ENCODE results near the gene P3H2.

GRCh38 chr3:189908646-189909045 is 212.1 kb downstream of the P3H2 start:
- no peak for TF ChIP-seq CTCF (IDR thresholded peaks at IDR 0.05; ENCODE audit: low read depth, low read length)
- TF ChIP-seq POLR2A (IDR thresholded peaks at IDR 0.05; ENCODE audit: extremely low read depth, insufficient read length): no peak
- TF ChIP-seq MYC (IDR thresholded peaks at IDR 0.05; ENCODE audit: low read depth, low read length): no peak
- TF ChIP-seq MAX (IDR thresholded peaks at IDR 0.05; ENCODE audit: low read depth, low read length): no peak

All from NB4 (cell line).